Stimulated activated CD8-positive, alpha-beta memory T cell treated with anti-CD3 and anti-CD28 coated beads, Interleukin-4, amount 100 ng/mL, for 1 hour (primary cell): ENCODE data around the gene GTF3A.

Experiments
- DNase-seq, 2 donors: peaks; one replicate each; pipeline ENCODE4 v3.0.0-alpha.2; 2020; ENCODE audit warnings: low read depth in 2 of 2, low spot score in 1 of 2

The GTF3A gene

DNA sequence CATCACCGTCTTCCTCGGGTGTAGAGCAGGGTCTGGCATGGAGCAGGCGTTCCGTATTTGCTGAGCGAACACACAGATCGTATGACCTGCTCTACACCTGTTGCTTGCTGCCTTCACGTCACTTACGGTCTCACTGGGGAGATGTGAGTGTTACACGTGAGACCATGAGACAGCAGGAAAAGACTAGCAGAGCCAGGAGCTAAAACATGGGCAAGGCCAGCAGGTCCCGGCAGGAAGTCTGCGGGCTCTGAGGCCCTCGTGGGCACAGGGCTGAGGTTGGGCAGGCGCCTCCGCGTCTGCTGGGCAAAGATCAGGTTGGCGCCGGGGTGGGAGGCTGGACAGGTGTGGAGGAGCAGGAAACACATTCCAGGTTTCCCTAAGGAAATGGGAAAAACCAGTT is 19.7 kb upstream of the GTF3A start:
- no peak for DNase-seq

DNA sequence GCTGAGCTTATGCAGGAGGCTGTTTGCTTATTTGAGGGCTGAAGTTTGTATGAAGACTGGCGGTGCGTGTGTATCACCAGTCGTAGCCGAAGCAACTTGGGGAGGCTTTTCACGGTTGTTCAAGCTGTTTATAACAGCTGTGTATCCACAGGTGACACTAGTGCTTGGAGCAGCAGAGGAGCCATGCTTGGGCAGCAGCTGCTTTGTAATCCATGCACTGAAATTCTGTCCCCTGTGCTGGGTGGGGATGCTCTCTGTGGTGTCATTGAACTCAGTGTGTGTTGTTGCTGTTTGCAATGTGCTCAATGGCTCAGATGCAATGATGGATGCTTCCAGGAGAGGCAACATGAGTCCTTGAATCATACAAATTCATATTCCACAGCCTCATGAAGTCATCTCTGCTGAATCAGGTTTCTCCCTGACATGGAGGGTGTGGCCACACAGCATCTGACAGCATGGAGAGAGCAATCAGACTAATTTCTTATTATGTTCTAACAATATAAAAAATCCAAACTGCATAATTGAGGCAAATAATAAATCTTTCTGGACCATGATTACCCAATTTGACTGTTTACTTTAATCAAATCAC is 18.8 kb upstream of the GTF3A start:
- DNase-seq, result no peak

DNA sequence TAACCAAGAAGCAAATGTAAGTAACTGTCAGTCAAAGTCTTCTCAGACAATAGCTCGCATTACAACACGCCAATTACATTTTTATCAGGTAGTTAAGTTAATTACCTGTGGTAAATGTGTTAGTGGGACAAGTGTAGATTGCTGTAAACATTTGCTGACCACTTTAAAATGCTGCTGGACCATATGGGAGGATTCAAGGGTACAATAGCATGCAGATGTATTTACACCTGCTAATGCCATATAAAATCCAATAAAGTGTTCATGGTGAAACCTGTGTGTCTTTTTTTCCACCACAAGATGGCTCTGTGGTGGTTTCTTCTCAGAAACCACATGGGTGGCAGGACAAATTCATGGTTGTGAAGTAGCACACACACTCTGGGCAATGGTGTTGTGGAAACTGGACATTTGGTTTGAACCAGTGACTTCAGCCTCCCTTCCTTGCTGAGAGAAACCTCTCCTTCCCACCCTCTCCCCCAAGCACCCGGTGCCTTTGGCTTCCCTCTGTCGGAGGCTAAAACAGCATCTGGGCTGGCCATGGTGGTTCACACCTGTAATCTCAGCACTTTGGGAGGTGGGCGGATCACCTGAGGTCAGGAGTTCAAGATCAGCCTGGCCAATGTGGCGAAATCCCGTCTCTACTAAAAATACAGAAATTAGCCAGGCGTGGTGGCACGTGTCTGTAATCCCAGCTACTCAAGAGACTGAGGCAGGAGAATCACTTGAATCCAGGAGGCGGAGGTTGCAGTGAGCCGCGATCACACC is 18.1 kb upstream of the GTF3A start:
- DNase-seq, result no peak

DNA sequence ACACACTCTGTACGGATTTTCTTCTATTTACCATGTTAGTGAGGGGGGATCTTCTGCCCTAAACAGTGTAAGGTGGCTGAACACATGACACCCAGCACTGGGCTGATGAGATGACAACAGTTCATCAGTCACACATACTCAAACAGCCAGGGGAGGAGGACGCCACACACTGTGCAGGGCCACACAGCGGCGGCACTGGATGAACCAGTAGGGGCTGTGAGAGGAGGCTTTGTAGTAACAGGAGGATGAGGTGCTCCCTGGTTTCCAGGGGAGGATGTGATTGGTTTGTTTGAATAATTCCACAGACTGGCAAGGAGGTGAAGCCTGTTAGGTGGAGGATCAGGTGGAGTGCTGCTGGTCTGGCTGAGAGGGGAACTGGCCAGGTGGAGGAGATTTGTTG is 16.3 kb upstream of the GTF3A start:
- DNase-seq, result no peak

DNA sequence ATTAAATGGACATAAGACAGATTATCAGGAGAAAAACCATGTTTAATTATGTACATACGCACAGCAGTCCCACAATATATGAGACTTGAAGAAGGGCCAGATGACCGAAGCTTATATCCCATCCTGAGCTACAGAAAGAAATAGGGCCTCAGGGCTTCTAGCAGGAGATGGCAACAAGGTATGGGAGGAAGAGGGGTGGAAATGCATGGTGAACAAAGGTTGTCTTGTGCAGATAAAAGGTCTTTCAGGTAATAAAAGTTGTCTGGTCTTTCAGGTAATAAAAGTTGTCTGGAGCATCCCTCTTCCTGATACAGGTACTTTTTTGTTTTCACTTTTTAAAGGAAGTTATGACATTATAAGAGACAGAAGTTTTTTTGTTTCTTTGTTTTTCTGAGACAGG is 15.4 kb upstream of the GTF3A start:
- DNase-seq, result no peak

DNA sequence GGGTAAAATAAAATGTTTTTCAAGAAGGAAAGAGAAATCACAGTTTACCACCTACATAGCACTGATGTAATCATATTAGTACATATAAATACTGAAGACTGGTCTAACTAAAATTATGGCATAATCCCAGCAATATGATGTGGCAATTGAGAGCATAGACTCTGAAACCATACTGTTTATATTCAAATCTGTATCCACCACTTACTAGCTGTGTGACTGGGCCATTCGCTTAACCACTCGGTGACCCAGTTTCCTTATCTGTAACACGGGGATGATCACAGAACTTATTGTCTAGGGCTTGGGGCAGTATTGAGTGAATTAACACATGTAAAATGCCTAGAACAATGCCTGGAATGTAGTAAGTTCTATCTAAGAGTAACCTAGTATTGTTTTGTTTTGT is 13.1 kb upstream of the GTF3A start:
- no peak for DNase-seq

- no peak for DNase-seq
These were observed 9.3 kb upstream of the GTF3A start for GRCh38 chr13:27415116-27415515.

GRCh38 chr13:27419328-27419727 is 5.1 kb upstream of the GTF3A start:
- no peak for DNase-seq

GRCh38 chr13:27421101-27421871 is 3.1 kb upstream of the GTF3A start:
- DNase-seq, result no peak

DNA sequence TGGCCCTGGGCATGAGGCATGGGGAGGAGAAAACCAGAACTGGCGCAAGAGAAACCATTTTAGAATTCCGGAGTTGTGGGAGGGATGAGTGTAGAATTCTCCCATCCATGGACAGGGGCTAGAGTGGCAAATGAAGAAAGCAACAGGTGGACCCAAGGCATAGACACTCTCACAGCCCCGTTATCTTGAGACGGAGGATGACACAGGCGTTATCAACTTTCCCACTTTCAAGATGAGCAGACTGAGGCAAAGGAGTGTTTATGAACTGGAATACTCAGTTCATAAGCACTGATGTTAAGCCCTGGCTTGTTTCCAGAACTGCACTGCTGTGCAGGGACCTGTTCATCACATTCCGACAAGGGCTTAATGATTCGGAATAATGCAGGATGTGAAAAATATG is 1.1 kb upstream of the GTF3A start:
- DNase-seq, result no peak

- no peak for DNase-seq
These were observed 919 bp downstream of the GTF3A start for GRCh38 chr13:27425158-27425917.

DNA sequence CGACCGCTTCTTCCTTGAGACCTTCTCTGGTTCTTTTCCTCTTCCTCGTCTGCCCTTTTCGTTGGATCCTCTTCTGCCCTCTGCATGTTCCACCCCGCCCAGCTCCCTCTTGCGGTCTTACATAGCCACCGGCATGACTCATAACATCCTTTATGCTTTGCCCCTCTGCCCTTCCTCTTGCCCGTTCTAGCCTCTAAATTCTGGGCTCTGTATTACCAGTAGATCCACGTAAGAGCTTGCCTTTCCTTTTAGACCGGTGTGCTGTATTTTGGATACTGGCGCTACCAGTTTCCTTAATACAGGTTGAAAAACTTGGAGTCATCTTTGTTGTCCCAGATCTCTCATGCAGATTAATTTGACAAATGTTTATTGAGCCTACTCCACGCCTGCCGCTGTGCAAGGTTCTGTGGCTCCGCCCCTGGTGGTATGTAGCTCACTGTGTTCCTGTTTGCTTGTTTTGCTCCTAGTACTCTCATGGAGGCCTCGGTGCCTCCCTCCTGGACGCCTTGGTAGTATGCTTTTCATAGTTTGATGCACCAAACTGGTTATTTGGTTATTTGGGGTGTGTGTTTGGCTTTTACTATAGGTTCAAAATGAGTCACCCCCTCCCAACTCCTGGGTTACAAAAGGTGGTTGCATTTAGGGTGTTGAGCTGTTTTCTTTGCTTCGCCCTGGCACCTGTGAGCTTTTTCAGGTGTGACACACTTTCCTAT is 1.7 kb downstream of the GTF3A start:
- peak; percentile 62 to 63 for DNase-seq

- DNase-seq, result no peak
These were observed 3.2 kb downstream of the GTF3A start for GRCh38 chr13:27427641-27428040.

DNA sequence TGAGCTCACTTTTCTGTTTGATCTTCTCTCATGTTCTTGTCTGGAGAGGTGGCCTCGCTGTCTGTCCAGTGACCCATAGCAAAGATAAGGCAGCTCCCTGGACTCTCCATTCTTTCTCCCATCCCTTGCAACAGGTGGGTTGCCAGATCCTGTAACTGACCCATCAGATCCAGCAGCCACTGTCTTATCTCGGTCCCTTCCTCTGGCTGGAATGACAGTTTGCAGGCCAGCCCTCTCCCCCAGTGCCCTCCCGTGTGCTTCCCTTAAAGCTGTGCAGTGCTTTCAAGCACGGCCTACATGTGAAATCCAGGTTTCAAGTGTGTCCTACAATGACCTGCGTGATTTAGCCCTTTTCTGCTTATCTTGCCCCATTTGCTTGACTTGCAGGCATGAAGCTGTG is 3.7 kb downstream of the GTF3A start:
- no peak for DNase-seq

- no peak for DNase-seq
These were observed 7.8 kb downstream of the GTF3A start for GRCh38 chr13:27432180-27432579.

DNA sequence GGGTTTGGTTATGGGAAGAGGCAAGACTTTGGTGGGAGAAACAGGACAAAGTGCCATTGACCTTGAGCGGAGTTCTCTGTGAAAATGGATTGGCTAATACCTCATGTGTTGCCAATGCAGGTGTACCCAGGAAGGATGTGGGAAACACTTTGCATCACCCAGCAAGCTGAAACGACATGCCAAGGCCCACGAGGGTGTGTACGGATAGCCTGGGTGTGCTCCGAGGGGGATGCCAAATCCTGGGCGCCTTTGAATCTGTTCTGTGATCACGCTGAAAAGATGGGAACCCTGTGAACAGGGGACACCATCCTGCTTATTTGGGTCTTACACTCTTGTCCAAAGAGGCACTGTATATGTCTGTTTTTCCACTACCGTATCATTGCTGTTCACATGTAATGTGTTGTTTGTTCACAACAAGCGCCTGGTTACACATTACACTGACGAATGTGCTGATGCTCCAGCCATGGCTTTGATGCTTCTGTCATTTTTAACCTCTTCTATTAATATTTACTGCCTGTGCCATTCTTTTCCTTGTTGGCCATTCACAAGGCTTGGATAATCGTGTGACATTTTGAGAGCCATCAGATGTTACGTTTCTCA is 8.3 kb downstream of the GTF3A start:
- no peak for DNase-seq

DNA sequence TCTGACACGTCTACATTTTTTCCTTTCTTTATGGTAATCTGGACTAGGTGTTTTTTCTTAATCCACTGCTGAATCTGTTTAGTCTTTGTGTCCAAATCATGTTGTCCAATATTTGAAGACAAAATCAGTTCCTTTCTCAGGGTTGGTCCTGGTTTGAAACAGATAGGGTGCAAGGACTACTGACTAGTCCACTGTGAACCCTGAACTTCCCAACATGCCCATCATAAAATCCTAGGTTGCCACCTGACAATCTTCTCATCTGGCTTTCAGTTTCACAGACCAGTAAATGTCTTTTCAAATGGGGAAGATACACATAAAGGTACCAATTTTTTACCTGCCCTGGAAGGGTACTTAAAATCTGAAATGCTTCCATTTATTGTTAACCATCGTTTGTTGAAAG is 12.7 kb downstream of the GTF3A start:
- DNase-seq, result no peak

GRCh38 chr13:27440408-27440807 is 16.0 kb downstream of the GTF3A start:
- no peak for DNase-seq

- DNase-seq, result no peak
These were observed 17.7 kb downstream of the GTF3A start for GRCh38 chr13:27442071-27442647.

- DNase-seq, result no peak
These were observed 18.4 kb downstream of the GTF3A start for GRCh38 chr13:27442797-27443196.
